GM12878 (cell line): Measurements from ENCODE around the gene C4orf36. TPM values are rescaled to one million over a fixed set of nuclear protein-coding genes. Genes with fewer than 3 reads are reported as not detected.

Experiments
- ATAC-seq: fragments of 200-7000 bp; cut with Tn5 transposase; 3 replicates; pipeline ENCODE4 v1.9.1; 2020; ENCODE audit warnings: mild to moderate bottlenecking, moderate library complexity
- BruUV-seq: library from RNA; stranded (reverse); fragments of 400-500 nt; replicated peaks from 2 replicates; lab custom pipeline; 2021; lab: Mats Ljungman, UMichigan
- CTCF ChIA-PET: fragments of 300-600 bp; sonication (Branson Sonifier 250); formaldehyde crosslinking; extraction: SDS; loops from one replicate; lab custom pipeline; 2021; ENCODE audit warnings: inconsistent platforms; lab: Yijun Ruan, JAX
- POLR2A ChIA-PET: fragments of 350-600 bp; formaldehyde crosslinking; extraction: SDS; loops from one replicate; lab custom pipeline; 2021; ENCODE audit warnings: inconsistent platforms; lab: Charles Lee
- RAD21 ChIA-PET: fragments of 300-600 bp; sonication (Branson Sonifier 250); formaldehyde crosslinking; loops from one replicate; lab custom pipeline; 2023; ENCODE audit warnings: antibody characterized with exemption; ENCODE audit not compliant: unreplicated experiment; lab: Charles Lee
- SMC1A ChIA-PET: fragments of 300-600 bp; sonication (Branson Sonifier 250); formaldehyde crosslinking; loops from one replicate; lab custom pipeline; 2023; ENCODE audit not compliant: unreplicated experiment, uncharacterized antibody; lab: Charles Lee
- DNase-seq: peaks from one replicate; pipeline ENCODE4 v3.0.0-alpha.2; 2011; ENCODE audit warnings: low read depth, low spot score
- FAIRE-seq: peaks from 3 replicates; lab custom pipeline; 2011; peaks lifted over from hg19 to GRCh38; lab: Jason Lieb, UNC
- H2AFZ ChIP-seq: 2 replicates; pipeline ENCODE4 v1.6.0; 2011; ENCODE audit warnings: low read depth, low read length, control low read depth; ENCODE audit not compliant: control insufficient read depth
- H3K27ac ChIP-seq: 2 replicates; pipeline ENCODE4 v1.5.1; 2011; ENCODE audit warnings: control low read depth; ENCODE audit not compliant: control insufficient read depth, insufficient read depth
- H3K27me3 ChIP-seq, 2 experiments: replicated peaks in 1 of 2; 2 replicates each; pipeline versions ENCODE4 v1.6.0 to v1.6.1; 2011; ENCODE audit warnings: low read length in 1 of 2; ENCODE audit not compliant: control insufficient read depth in 2 of 2, insufficient read depth in 2 of 2
- H3K36me3 ChIP-seq, 2 experiments: 2 replicates each; pipeline ENCODE4 v1.5.1; 2011; ENCODE audit warnings: low read length in 1 of 2; ENCODE audit not compliant: control insufficient read depth in 2 of 2, insufficient read depth in 2 of 2
- H3K4me1 ChIP-seq: 2 replicates; pipeline ENCODE4 v1.6.1; 2011; ENCODE audit warnings: mild to moderate bottlenecking, low read length, moderate library complexity, mixed read lengths; ENCODE audit not compliant: control insufficient read depth, insufficient read depth
- H3K4me2 ChIP-seq: 2 replicates; pipeline ENCODE4 v1.6.0; 2011; ENCODE audit warnings: control low read depth; ENCODE audit not compliant: control insufficient read depth, insufficient read depth
- H3K4me3 ChIP-seq: fragments of 200-600 bp; sonication (generic); 2 replicates; pipeline ENCODE4 v1.5.1; 2016
- H3K79me2 ChIP-seq: 2 replicates; pipeline ENCODE4 v1.6.0; 2011; ENCODE audit warnings: low read length; ENCODE audit not compliant: control insufficient read depth, insufficient read depth
- H3K9ac ChIP-seq: 2 replicates; pipeline ENCODE4 v1.8.0; 2011; ENCODE audit warnings: low read length, control low read depth, mixed read lengths; ENCODE audit not compliant: control insufficient read depth, insufficient read depth
- H3K9me3 ChIP-seq: replicated peaks from 3 replicates; pipeline ENCODE4 v1.5.1; 2011; ENCODE audit warnings: mild to moderate bottlenecking, low read length; ENCODE audit not compliant: control insufficient read depth, insufficient read depth
- H4K20me1 ChIP-seq: 2 replicates; pipeline ENCODE4 v1.6.0; 2011; ENCODE audit not compliant: control insufficient read depth, insufficient read depth
- ASH2L ChIP-seq: fragments of 300-600, 200-600 bp; sonication (generic); IDR thresholded peaks from 2 replicates; pipeline ENCODE4 v1.6.1; 2017; ENCODE audit warnings: low read depth, mild to moderate bottlenecking, borderline replicate concordance
- BACH1 ChIP-seq: fragments of 450-650 bp; IDR thresholded peaks from 2 replicates; pipeline ENCODE4 v1.6.1; 2017; ENCODE audit warnings: mild to moderate bottlenecking, borderline replicate concordance
- BCL3 ChIP-seq: IDR thresholded peaks from 2 replicates; pipeline ENCODE4 v1.6.1; 2011; ENCODE audit warnings: borderline replicate concordance, low read depth, mild to moderate bottlenecking, moderate library complexity, low read length; ENCODE audit not compliant: insufficient read depth, poor library complexity, severe bottlenecking
- CEBPB ChIP-seq, 2 experiments: fragments of 150-350 bp in 1 of 2; IDR thresholded peaks; 2 replicates each; pipeline ENCODE4 v1.6.1; 2012 to 2014; ENCODE audit warnings: low read depth in 2 of 2, low read length in 2 of 2, borderline replicate concordance in 1 of 2, inconsistent platforms in 1 of 2
- CHD2 ChIP-seq: IDR thresholded peaks from 2 replicates; pipeline ENCODE4 v1.6.1; 2011; ENCODE audit warnings: low read depth, low read length, improper control_type of control experiment, borderline replicate concordance
- CREM ChIP-seq: IDR thresholded peaks from 2 replicates; pipeline ENCODE4 v1.6.1; 2014; ENCODE audit warnings: antibody characterized with exemption, low read depth
- DPF2 ChIP-seq: fragments of 450-650 bp; IDR thresholded peaks from 2 replicates; pipeline ENCODE4 v1.6.1; 2017; ENCODE audit warnings: mild to moderate bottlenecking
- ESRRA ChIP-seq: IDR thresholded peaks from 2 replicates; pipeline ENCODE4 v1.6.1; 2012; ENCODE audit warnings: mild to moderate bottlenecking, low read length, improper control_type of control experiment
- ETV6 ChIP-seq, 2 experiments: fragments of 450-650 bp in 1 of 2; IDR thresholded peaks in 1 of 2; conservative IDR thresholded peaks in 1 of 2; 2 replicates each; pipeline ENCODE4 v1.6.1; 2014; ENCODE audit warnings: antibody characterized with exemption in 1 of 2, borderline replicate concordance in 1 of 2, low read depth in 1 of 2, mild to moderate bottlenecking in 1 of 2, moderate library complexity in 1 of 2
- HDAC6 ChIP-seq: fragments of 200-600 bp; sonication (generic); IDR thresholded peaks from one replicate; pipeline ENCODE4 v1.8.0; 2017; ENCODE audit warnings: antibody characterized with exemption; ENCODE audit not compliant: unreplicated experiment
- HSF1 ChIP-seq: fragments of 150-350 bp; IDR thresholded peaks from 2 replicates; pipeline ENCODE4 v1.6.1; 2014; ENCODE audit warnings: mild to moderate bottlenecking, low read depth, low read length
- KAT2A ChIP-seq: conservative IDR thresholded peaks from 2 replicates; pipeline ENCODE4 v1.6.1; 2011; ENCODE audit warnings: low read depth, low read length; ENCODE audit not compliant: control insufficient read depth
- MEF2B ChIP-seq: fragments of 450-650 bp; IDR thresholded peaks from 2 replicates; pipeline ENCODE4 v1.6.1; 2018; ENCODE audit warnings: mild to moderate bottlenecking, moderate library complexity; ENCODE audit not compliant: partially characterized antibody, poor library complexity, severe bottlenecking
- MTA2 ChIP-seq: fragments of 450-650 bp; IDR thresholded peaks from 2 replicates; pipeline ENCODE4 v1.6.1; 2016; ENCODE audit warnings: low read depth, mild to moderate bottlenecking, moderate library complexity
- RAD51 ChIP-seq: fragments of 450-650 bp; IDR thresholded peaks from 2 replicates; pipeline ENCODE4 v1.6.1; 2016; ENCODE audit warnings: moderate library complexity, mild to moderate bottlenecking, inconsistent platforms
- RFX5 ChIP-seq: IDR thresholded peaks from 2 replicates; pipeline ENCODE4 v1.6.1; 2011; ENCODE audit warnings: low read depth, low read length, improper control_type of control experiment
- SUZ12 ChIP-seq: fragments of 200-600 bp; sonication (generic); IDR thresholded peaks from one replicate; pipeline ENCODE4 v1.6.1; 2018; ENCODE audit warnings: antibody characterized with exemption, mild to moderate bottlenecking; ENCODE audit not compliant: unreplicated experiment
- TCF3 ChIP-seq: IDR thresholded peaks from 2 replicates; pipeline ENCODE4 v1.6.1; 2012; ENCODE audit warnings: low read depth, mild to moderate bottlenecking, low read length, borderline replicate concordance; ENCODE audit not compliant: insufficient read depth
- ZNF207 ChIP-seq: fragments of 450-650 bp; IDR thresholded peaks from 2 replicates; pipeline ENCODE4 v1.6.1; 2014; ENCODE audit warnings: antibody characterized with exemption, mild to moderate bottlenecking, borderline replicate concordance
- WGBS: methylation state at CpG from one replicate; pipeline ENCODE4 v1.1.6; 2016; ENCODE audit warnings: low lambda C conversion rate; ENCODE audit not compliant: insufficient replicate concordance, insufficient coverage; ENCODE audit errors: missing lambda C conversion rate; 5-methylcytosine and 5-hydroxymethylcytosine counted together
- in situ Hi-C: fragments of 300-500 bp; cut with MboI; formaldehyde crosslinking; loops from 9 replicates; pipeline ENCODE4 v1.14.3; 2018; ENCODE audit warnings: mixed read lengths
- intact Hi-C: fragments of 100-400 bp; cut with micrococcal nuclease; formaldehyde crosslinking; loops from one replicate; pipeline ENCODE4 v1.14.2; 2022; ENCODE audit not compliant: unreplicated experiment
- polyA plus RNA-seq, 11 experiments: library from polyadenylated mRNA; depleted of rRNA in 4 of 11; unstranded in 6 of 11; stranded (reverse) in 5 of 11; fragments of >200 nt; fragmentation: Nextera tagmentation in 4 of 11; fragmentation: Illumina TruSeq in 1 of 11; extraction: Ambion mirVana in 4 of 11; extraction: Trizol in 1 of 11; gene quantifications; 1 replicate in 1 of 11; 2 replicates in 10 of 11; pipeline versions ENCODE4 v1.2.1 to v1.2.3, GENCODE V29; 2011 to 2016; ENCODE audit warnings: inconsistent platforms in 2 of 11, missing spikeins in 2 of 11, low read depth in 1 of 11
- total RNA-seq, 4 experiments: library from RNA; depleted of rRNA in 3 of 4; stranded (reverse); fragments of >200 nt in 3 of 4; fragmentation: Illumina TruSeq in 1 of 4; extraction: Trizol in 1 of 4; gene quantifications; 2 replicates each; pipeline versions ENCODE4 v1.2.1 to v1.2.3, GENCODE V29; 2013 to 2021

Gene C4orf36
- total and polyA plus RNA-seq, 10 of the 15 experiments (the other 5 are each of a cell fraction or from before 2014, with no cell fraction given), result 0.35 to 2.7 (median 1.3) TPM; not detected in 2

GRCh38 chr4:86939729-86940575 lies 47.7 kb upstream of the C4orf36 start:
- ChIA-PET SMC1A (interaction anchor here (0.7 to 13.7 kb wide), 25 partner anchors 11 to 440 kb away, joined by 3 to 268 read pairs (median 4); no protein-coding TSS in a partner anchor), CTCF (interaction anchor here (0.6 to 9.8 kb wide), 19 partner anchors 12 to 443 kb away, joined by 3 to 92 read pairs (median 4); no protein-coding TSS in a partner anchor), RAD21 (interaction anchor here (0.9 to 9.3 kb wide), 17 partner anchors 13 to 341 kb away, joined by 3 to 267 read pairs (median 9); no protein-coding TSS in a partner anchor), POLR2A (interaction anchor here (1.0 to 8.3 kb wide), 11 partner anchors 14 to 153 kb away, joined by 3 to 123 read pairs (median 6); no protein-coding TSS in a partner anchor)
- Histone ChIP-seq H3K4me3 (peak overlapping the region; percentile 64), H3K27me3 (no peaks in the 10 kb centered on the region), H3K36me3 (peaks cover 0 to 3% of the 10 kb centered on the region in 2 experiments; a peak in 1 of 4 replicates), H3K9ac (peak overlapping the region; percentile 70), H2AFZ (no peak overlapping the region), H3K4me1 (peaks cover 35% of the 10 kb centered on the region), H4K20me1 (peaks cover 3% of the 10 kb centered on the region; the same call in 1 of the 2 replicates), H3K4me2 (peak overlapping the region; percentile 98), H3K27ac (peak overlapping the region; percentile 93), H3K79me2 (peaks cover 98% of the 10 kb centered on the region), H3K9me3 (no peaks in the 10 kb centered on the region; the same call in 2 of the 3 replicates)
- peak; percentile 100 for FAIRE-seq
- intact Hi-C loops, result loop anchor here (1.0 to 5.0 kb wide), 4 partner anchors 21 to 1442 kb away; no protein-coding TSS in a partner anchor
- peak; percentile 55 for ATAC-seq
- peak; percentile 98 for DNase-seq
- under 1% methylated on average over 8 of the region's 8 CpGs for WGBS
- no TSS peak for BruUV-seq
- in situ Hi-C loops, result loop anchor here (5.0 kb wide), 1 partner anchor 67 kb away; no protein-coding TSS in a partner anchor
- TF ChIP-seq SUZ12 (no peak), CHD2 (0 out of 2 replicates have a peak, but pooled peaks have one; percentile 31), RAD51 (no peak), MEF2B (peak; percentile 94), HDAC6 (no peak), RFX5 (no peak), BCL3 (peak; percentile 68), BACH1 (peak; percentile 38; the same call in 1 of the 2 replicates), TCF3 (no peak), ASH2L (peak; percentile 73; the same call in 1 of the 2 replicates), KAT2A (no peak), MTA2 (peak; percentile 69; the same call in 1 of the 2 replicates), ESRRA (no peak), DPF2 (0 out of 2 replicates have a peak, but pooled peaks have one; percentile 44), CREM (peak; percentile 69), CEBPB (IDR thresholded peaks at IDR 0.05; ENCODE audit: borderline replicate concordance in 1 of 2, low read depth in 2 of 2, low read length in 2 of 2) (peak in 1 of 2 experiments; percentile 64; a peak in 1 of 4 replicates), ETV6 (conservative IDR thresholded peaks at IDR 0.05 in 1 of 2, IDR thresholded peaks at IDR 0.05 in 1 of 2; ENCODE audit: borderline replicate concordance in 1 of 2, low read depth in 1 of 2) (no peak), ZNF207 (no peak), HSF1 (no peak)
